HepG2 (cell line): Measurements from ENCODE around the gene FAT1. TPM values are rescaled to one million over a fixed set of nuclear protein-coding genes. Genes with fewer than 3 reads are reported as not detected.

Source experiments
- ATAD3A ChIP-seq: sonication (generic); formaldehyde crosslinking; IDR thresholded peaks from 2 replicates; pipeline ENCODE4 v1.4.0; 2020; ENCODE audit warnings: missing genetic modification reagents
- CHD4 ChIP-seq: fragments of 200-600 bp; sonication (generic); IDR thresholded peaks from 2 replicates; pipeline ENCODE4 v1.7.0; 2017; ENCODE audit warnings: mild to moderate bottlenecking, low read length, borderline replicate concordance
- HDAC1 ChIP-seq: sonication (generic); formaldehyde crosslinking; IDR thresholded peaks from 2 replicates; pipeline ENCODE4 v1.5.1; 2020; ENCODE audit warnings: mild to moderate bottlenecking, missing genetic modification reagents
- KMT2B ChIP-seq: IDR thresholded peaks from 2 replicates; pipeline ENCODE4 v1.6.1; 2016; ENCODE audit warnings: missing genetic modification reagents, missing compliant biosample characterization
- MAFF ChIP-seq: IDR thresholded peaks from 2 replicates; pipeline ENCODE4 v1.6.1; 2011; ENCODE audit warnings: low read depth, low read length, improper control_type of control experiment
- PHF8 ChIP-seq: sonication (generic); formaldehyde crosslinking; IDR thresholded peaks from 2 replicates; pipeline ENCODE4 v1.5.0; 2020; ENCODE audit warnings: missing genetic modification reagents
- SATB2 ChIP-seq: sonication (generic); formaldehyde crosslinking; IDR thresholded peaks from 2 replicates; pipeline ENCODE4 v1.5.0; 2020; ENCODE audit warnings: missing genetic modification reagents
- SMAD9 ChIP-seq: sonication (generic); formaldehyde crosslinking; IDR thresholded peaks from 2 replicates; pipeline ENCODE4 v1.5.1; 2020; ENCODE audit warnings: mild to moderate bottlenecking, missing genetic modification reagents
- ZNF224 ChIP-seq: sonication (generic); formaldehyde crosslinking; IDR thresholded peaks from 2 replicates; pipeline ENCODE4 v1.5.0; 2020; ENCODE audit warnings: mild to moderate bottlenecking, missing genetic modification reagents
- ZNF350 ChIP-seq: sonication (generic); formaldehyde crosslinking; IDR thresholded peaks from 2 replicates; pipeline ENCODE4 v1.4.0; 2020; ENCODE audit warnings: mild to moderate bottlenecking, low read depth, missing genetic modification reagents, borderline replicate concordance
- ZNF564 ChIP-seq: sonication (generic); formaldehyde crosslinking; IDR thresholded peaks from 2 replicates; pipeline ENCODE4 v1.8.1; 2023; ENCODE audit warnings: mild to moderate bottlenecking, missing genetic modification reagents
- ZNF569 ChIP-seq: sonication (generic); formaldehyde crosslinking; IDR thresholded peaks from 2 replicates; pipeline ENCODE4 v1.5.0; 2020; ENCODE audit warnings: mild to moderate bottlenecking, missing genetic modification reagents, moderate library complexity, borderline replicate concordance
- ZNF772 ChIP-seq: sonication (generic); formaldehyde crosslinking; IDR thresholded peaks from 2 replicates; pipeline ENCODE4 v1.5.0; 2020; ENCODE audit warnings: mild to moderate bottlenecking, missing genetic modification reagents
- polyA plus RNA-seq, 8 experiments: library from polyadenylated mRNA; depleted of rRNA in 3 of 8; stranded (reverse) in 7 of 8; unstranded in 1 of 8; fragments of >200 nt; fragmentation: Illumina TruSeq in 4 of 8; extraction: Trizol in 4 of 8; gene quantifications; 2 replicates each; pipeline versions ENCODE4 v1.2.1 to v1.2.3, GENCODE V29; 2011 to 2016; ENCODE audit warnings: low read depth in 4 of 8, missing spikeins in 1 of 8, mixed read lengths in 1 of 8; ENCODE audit not compliant: insufficient read depth in 1 of 8
- total RNA-seq, 5 experiments: library from RNA; depleted of rRNA; stranded (reverse); fragments of >200 nt; fragmentation: Illumina TruSeq; extraction: Trizol; gene quantifications; 2 replicates each; pipeline ENCODE4 v1.2.3, GENCODE V29; 2016; ENCODE audit warnings: low read depth in 1 of 5
- TF ChIP-seq, protein P1 (sequence below): sonication (generic); formaldehyde crosslinking; IDR thresholded peaks from 2 replicates; pipeline ENCODE4 v1.4.0; 2020; ENCODE audit warnings: missing genetic modification reagents
- TF ChIP-seq, protein P2 (sequence below): sonication (generic); formaldehyde crosslinking; IDR thresholded peaks from 2 replicates; pipeline ENCODE4 v1.8.1; 2023; ENCODE audit warnings: mild to moderate bottlenecking, inconsistent platforms, moderate library complexity, missing genetic modification reagents, borderline replicate concordance
- TF ChIP-seq, protein P3 (sequence below): sonication (generic); formaldehyde crosslinking; IDR thresholded peaks from 2 replicates; pipeline ENCODE4 v1.8.1; 2023; ENCODE audit warnings: mild to moderate bottlenecking, missing genetic modification reagents
- TF ChIP-seq, protein P4 (sequence below): sonication (generic); formaldehyde crosslinking; IDR thresholded peaks from 2 replicates; pipeline ENCODE4 v1.5.0; 2020; ENCODE audit warnings: mild to moderate bottlenecking, missing genetic modification reagents, borderline replicate concordance

The FAT1 gene
- total and polyA plus RNA-seq, 2 of the 13 experiments (the other 11 are each of a cell fraction or from before 2014, with no cell fraction given) = 185 to 216 TPM

DNA sequence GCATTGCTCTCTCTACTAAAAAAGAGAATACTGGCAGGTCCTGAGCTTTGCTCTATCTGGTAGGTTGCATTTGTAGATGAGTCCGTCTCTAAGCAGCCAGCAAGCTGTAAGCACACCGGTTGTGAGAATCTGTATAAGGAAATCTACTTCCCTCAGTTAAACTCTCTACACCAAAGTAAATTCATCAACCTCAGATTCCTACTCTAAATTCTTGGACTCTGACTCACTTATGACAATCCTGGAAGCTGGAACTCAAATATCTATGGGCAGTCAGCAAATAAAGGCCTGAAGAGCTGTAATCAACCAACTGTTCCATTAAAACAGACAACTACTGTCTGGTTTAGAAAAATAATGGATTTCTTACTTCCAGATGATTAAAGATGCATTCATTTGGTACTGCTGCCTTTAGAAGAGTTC lies 37.9 kb downstream of the FAT1 start (continued):
- TF ChIP-seq, protein P1, sequence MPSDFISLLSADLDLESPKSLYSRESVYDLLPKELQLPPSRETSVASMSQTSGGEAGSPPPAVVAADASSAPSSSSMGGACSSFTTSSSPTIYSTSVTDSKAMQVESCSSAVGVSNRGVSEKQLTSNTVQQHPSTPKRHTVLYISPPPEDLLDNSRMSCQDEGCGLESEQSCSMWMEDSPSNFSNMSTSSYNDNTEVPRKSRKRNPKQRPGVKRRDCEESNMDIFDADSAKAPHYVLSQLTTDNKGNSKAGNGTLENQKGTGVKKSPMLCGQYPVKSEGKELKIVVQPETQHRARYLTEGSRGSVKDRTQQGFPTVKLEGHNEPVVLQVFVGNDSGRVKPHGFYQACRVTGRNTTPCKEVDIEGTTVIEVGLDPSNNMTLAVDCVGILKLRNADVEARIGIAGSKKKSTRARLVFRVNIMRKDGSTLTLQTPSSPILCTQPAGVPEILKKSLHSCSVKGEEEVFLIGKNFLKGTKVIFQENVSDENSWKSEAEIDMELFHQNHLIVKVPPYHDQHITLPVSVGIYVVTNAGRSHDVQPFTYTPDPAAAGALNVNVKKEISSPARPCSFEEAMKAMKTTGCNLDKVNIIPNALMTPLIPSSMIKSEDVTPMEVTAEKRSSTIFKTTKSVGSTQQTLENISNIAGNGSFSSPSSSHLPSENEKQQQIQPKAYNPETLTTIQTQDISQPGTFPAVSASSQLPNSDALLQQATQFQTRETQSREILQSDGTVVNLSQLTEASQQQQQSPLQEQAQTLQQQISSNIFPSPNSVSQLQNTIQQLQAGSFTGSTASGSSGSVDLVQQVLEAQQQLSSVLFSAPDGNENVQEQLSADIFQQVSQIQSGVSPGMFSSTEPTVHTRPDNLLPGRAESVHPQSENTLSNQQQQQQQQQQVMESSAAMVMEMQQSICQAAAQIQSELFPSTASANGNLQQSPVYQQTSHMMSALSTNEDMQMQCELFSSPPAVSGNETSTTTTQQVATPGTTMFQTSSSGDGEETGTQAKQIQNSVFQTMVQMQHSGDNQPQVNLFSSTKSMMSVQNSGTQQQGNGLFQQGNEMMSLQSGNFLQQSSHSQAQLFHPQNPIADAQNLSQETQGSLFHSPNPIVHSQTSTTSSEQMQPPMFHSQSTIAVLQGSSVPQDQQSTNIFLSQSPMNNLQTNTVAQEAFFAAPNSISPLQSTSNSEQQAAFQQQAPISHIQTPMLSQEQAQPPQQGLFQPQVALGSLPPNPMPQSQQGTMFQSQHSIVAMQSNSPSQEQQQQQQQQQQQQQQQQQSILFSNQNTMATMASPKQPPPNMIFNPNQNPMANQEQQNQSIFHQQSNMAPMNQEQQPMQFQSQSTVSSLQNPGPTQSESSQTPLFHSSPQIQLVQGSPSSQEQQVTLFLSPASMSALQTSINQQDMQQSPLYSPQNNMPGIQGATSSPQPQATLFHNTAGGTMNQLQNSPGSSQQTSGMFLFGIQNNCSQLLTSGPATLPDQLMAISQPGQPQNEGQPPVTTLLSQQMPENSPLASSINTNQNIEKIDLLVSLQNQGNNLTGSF (CRISPR knock-in tag) = no peak
- TF ChIP-seq ZNF569 (CRISPR knock-in tag) (no peak), SATB2 (CRISPR knock-in tag) (no peak), ZNF564 (CRISPR knock-in tag) (no peak), ATAD3A (CRISPR knock-in tag) (no peak), PHF8 (no peak), CHD4 (no peak), SMAD9 (CRISPR knock-in tag) (no peak), HDAC1 (CRISPR knock-in tag) (no peak), ZNF224 (no peak), KMT2B (CRISPR knock-in tag) (no peak), ZNF350 (CRISPR knock-in tag) (no peak), ZNF772 (CRISPR knock-in tag) (no peak), MAFF (peak; percentile 75)
- TF ChIP-seq, protein P2, sequence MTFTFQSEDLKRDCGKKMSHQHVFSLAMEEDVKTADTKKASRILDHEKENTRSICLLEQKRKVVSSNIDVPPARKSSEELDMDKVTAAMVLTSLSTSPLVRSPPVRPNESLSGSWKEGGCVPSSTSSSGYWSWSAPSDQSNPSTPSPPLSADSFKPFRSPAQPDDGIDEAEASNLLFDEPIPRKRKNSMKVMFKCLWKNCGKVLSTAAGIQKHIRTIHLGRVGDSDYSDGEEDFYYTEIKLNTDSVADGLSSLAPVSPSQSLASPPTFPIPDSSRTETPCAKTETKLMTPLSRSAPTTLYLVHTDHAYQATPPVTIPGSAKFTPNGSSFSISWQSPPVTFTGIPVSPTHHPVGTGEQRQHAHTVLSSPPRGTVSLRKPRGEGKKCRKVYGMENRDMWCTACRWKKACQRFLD = no peak
- TF ChIP-seq, protein P3, sequence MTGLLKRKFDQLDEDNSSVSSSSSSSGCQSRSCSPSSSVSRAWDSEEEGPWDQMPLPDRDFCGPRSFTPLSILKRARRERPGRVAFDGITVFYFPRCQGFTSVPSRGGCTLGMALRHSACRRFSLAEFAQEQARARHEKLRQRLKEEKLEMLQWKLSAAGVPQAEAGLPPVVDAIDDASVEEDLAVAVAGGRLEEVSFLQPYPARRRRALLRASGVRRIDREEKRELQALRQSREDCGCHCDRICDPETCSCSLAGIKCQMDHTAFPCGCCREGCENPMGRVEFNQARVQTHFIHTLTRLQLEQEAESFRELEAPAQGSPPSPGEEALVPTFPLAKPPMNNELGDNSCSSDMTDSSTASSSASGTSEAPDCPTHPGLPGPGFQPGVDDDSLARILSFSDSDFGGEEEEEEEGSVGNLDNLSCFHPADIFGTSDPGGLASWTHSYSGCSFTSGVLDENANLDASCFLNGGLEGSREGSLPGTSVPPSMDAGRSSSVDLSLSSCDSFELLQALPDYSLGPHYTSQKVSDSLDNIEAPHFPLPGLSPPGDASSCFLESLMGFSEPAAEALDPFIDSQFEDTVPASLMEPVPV (CRISPR knock-in tag) = no peak
- TF ChIP-seq, protein P4, sequence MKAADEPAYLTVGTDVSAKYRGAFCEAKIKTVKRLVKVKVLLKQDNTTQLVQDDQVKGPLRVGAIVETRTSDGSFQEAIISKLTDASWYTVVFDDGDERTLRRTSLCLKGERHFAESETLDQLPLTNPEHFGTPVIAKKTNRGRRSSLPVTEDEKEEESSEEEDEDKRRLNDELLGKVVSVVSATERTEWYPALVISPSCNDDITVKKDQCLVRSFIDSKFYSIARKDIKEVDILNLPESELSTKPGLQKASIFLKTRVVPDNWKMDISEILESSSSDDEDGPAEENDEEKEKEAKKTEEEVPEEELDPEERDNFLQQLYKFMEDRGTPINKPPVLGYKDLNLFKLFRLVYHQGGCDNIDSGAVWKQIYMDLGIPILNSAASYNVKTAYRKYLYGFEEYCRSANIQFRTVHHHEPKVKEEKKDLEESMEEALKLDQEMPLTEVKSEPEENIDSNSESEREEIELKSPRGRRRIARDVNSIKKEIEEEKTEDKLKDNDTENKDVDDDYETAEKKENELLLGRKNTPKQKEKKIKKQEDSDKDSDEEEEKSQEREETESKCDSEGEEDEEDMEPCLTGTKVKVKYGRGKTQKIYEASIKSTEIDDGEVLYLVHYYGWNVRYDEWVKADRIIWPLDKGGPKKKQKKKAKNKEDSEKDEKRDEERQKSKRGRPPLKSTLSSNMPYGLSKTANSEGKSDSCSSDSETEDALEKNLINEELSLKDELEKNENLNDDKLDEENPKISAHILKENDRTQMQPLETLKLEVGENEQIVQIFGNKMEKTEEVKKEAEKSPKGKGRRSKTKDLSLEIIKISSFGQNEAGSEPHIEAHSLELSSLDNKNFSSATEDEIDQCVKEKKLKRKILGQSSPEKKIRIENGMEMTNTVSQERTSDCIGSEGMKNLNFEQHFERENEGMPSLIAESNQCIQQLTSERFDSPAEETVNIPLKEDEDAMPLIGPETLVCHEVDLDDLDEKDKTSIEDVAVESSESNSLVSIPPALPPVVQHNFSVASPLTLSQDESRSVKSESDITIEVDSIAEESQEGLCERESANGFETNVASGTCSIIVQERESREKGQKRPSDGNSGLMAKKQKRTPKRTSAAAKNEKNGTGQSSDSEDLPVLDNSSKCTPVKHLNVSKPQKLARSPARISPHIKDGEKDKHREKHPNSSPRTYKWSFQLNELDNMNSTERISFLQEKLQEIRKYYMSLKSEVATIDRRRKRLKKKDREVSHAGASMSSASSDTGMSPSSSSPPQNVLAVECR (CRISPR knock-in tag) = no peak
